ENCODE data around the gene CBX8. TPM values are rescaled to one million over a fixed set of nuclear protein-coding genes. Genes with fewer than 3 reads are reported as not detected.

The CBX8 gene
- total and polyA plus RNA-seq, 2 of the 8 experiments (the other 6 are each of a cell fraction or from before 2014, with no cell fraction given): 0.09 to 2.1 TPM

- peak overlapping the region; percentile 32; the same call in 1 of the 2 replicates for H2BK20ac ChIP-seq (ENCODE audit: low read length)
- H3K4me3 ChIP-seq (ENCODE audit: extremely low read depth in 1 of 4, insufficient read depth in 2 of 4, low read depth in 3 of 4, low read length in 4 of 4): peak overlapping the region; percentile 43 to 63 (median 60); a peak in 7 of 8 replicates
- H3K14ac ChIP-seq (ENCODE audit: insufficient read length): no peak overlapping the region
- CTCF ChIA-PET (ENCODE audit: partially characterized antibody): interaction anchor here (0.7 to 24.7 kb wide), 20 partner anchors 12 to 447 kb away, joined by 3 to 576 read pairs (median 4); partner anchors contain the start of gene CBX8
- no peaks in the 10 kb centered on the region for H3K79me1 ChIP-seq (ENCODE audit: low read depth, low read length)
- no peak overlapping the region for H3K9ac ChIP-seq (replicated peaks in 1 of 4; ENCODE audit: extremely low read depth in 1 of 4, low read depth in 3 of 4, low read length in 3 of 4)
- peak overlapping the region; percentile 82; the same call in 1 of the 2 replicates for H2AK5ac ChIP-seq (ENCODE audit: low read depth, low read length)
- H3K23me2 ChIP-seq (ENCODE audit: low read depth, low read length): peaks cover 17% of the 10 kb centered on the region; the same call in 1 of the 2 replicates
- no peak overlapping the region for H4K91ac ChIP-seq (replicated peaks; ENCODE audit: insufficient read length, low read length)
- POLR2A ChIA-PET (ENCODE audit: partially characterized antibody): interaction anchor here (0.6 to 15.2 kb wide), 18 partner anchors 11 to 163 kb away, joined by 3 to 374 read pairs (median 4); partner anchors contain the start of genes CBX2 and CBX8
- H2BK120ac ChIP-seq (replicated peaks; ENCODE audit: low read depth, low read length): no peak overlapping the region
- no peak overlapping the region for H2BK5ac ChIP-seq (ENCODE audit: low read depth, low read length)
- 1% methylated on average over 32 of the region's 41 CpGs; no CpG with 5 or more reads in 1 of the 2 experiments for WGBS, 2 experiments (ENCODE audit: extremely low coverage in 1 of 2, insufficient coverage in 1 of 2, insufficient read length in 1 of 2, insufficient replicate concordance in 2 of 2, low coverage in 1 of 2, low lambda C conversion rate in 2 of 2, missing lambda C conversion rate in 1 of 2)
- DNase-seq (ENCODE audit: low read depth in 1 of 2, low spot score in 2 of 2) (peak in 1 of 2 experiments; percentile 73), FAIRE-seq (no peak)
- peaks cover 6 to 51% (median 43%) of the 10 kb centered on the region in 4 experiments for H3K4me1 ChIP-seq (replicated peaks in 1 of 4; ENCODE audit: control insufficient read depth in 3 of 4, insufficient read depth in 4 of 4, low read length in 3 of 4)
- H2AFZ ChIP-seq (ENCODE audit: low read length): no peak overlapping the region
- H3K4ac ChIP-seq (replicated peaks; ENCODE audit: insufficient read length, low read depth, low read length): no peak overlapping the region
- peak overlapping the region; percentile 75 to 88 for H3K4me2 ChIP-seq (ENCODE audit: insufficient read depth in 1 of 2, low read depth in 2 of 2, low read length in 2 of 2)
- H3K18ac ChIP-seq (ENCODE audit: extremely low read depth, low read length): peak overlapping the region; percentile 80
- H3K27ac ChIP-seq (ENCODE audit: low read depth, low read length): no peak overlapping the region
- H3K36me3 ChIP-seq (ENCODE audit: control insufficient read depth in 2 of 4, insufficient read depth in 4 of 4, low read length in 3 of 4): peaks cover 0 to 16% (median 0%) of the 10 kb centered on the region in 4 experiments; a peak in 1 of 8 replicates
- no peaks in the 10 kb centered on the region for H3K79me2 ChIP-seq (ENCODE audit: control insufficient read depth in 1 of 2, insufficient read depth in 2 of 2, low read length in 2 of 2)
- H3K23ac ChIP-seq (ENCODE audit: insufficient read length): no peak overlapping the region
- H4K20me1 ChIP-seq (replicated peaks in 1 of 2; ENCODE audit: control insufficient read depth in 1 of 2, insufficient read depth in 2 of 2, low read length in 2 of 2): peaks cover 10 to 19% of the 10 kb centered on the region in 2 experiments
- peak overlapping the region; percentile 75; the same call in 1 of the 2 replicates for H2BK12ac ChIP-seq (ENCODE audit: low read depth, low read length)
- peaks cover 60 to 87% (median 83%) of the 10 kb centered on the region in 4 experiments for H3K27me3 ChIP-seq (replicated peaks in 1 of 4; ENCODE audit: control insufficient read depth in 3 of 4, extremely low read depth in 1 of 4, insufficient read depth in 3 of 4, low read length in 3 of 4)
- H3K56ac ChIP-seq (replicated peaks; ENCODE audit: insufficient read length, low read depth, low read length): no peak overlapping the region
- no peak overlapping the region; the same call in 1 of the 2 replicates for H2BK15ac ChIP-seq (ENCODE audit: low read length)
- peaks cover 0 to 8% of the 10 kb centered on the region in 2 experiments; a peak in 2 of 4 replicates for H3K9me3 ChIP-seq (ENCODE audit: insufficient read depth in 2 of 2, low read depth in 1 of 2, low read length in 1 of 2)
- peak overlapping the region; percentile 81; the same call in 1 of the 2 replicates for H4K8ac ChIP-seq (ENCODE audit: extremely low read depth, insufficient read depth, low read length)
- no peak overlapping the region for H4K5ac ChIP-seq (ENCODE audit: insufficient read length, low read depth, low read length)
- TF ChIP-seq, protein P1, sequence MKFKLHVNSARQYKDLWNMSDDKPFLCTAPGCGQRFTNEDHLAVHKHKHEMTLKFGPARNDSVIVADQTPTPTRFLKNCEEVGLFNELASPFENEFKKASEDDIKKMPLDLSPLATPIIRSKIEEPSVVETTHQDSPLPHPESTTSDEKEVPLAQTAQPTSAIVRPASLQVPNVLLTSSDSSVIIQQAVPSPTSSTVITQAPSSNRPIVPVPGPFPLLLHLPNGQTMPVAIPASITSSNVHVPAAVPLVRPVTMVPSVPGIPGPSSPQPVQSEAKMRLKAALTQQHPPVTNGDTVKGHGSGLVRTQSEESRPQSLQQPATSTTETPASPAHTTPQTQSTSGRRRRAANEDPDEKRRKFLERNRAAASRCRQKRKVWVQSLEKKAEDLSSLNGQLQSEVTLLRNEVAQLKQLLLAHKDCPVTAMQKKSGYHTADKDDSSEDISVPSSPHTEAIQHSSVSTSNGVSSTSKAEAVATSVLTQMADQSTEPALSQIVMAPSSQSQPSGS (IDR thresholded peaks at IDR 0.05; ENCODE audit: low read length): no peak
- TF ChIP-seq SP1 (IDR thresholded peaks at IDR 0.05; ENCODE audit: low read depth, low read length): no peak
- TF ChIP-seq CTCF (IDR thresholded peaks at IDR 0.05; ENCODE audit: control extremely low read depth in 1 of 3, insufficient read depth in 1 of 3, low read depth in 1 of 3, low read length in 3 of 3): no peak
- no peak for TF ChIP-seq CHD1 (IDR thresholded peaks at IDR 0.05; ENCODE audit: low read depth, low read length)
- no peak; the same call in 1 of the 2 replicates for TF ChIP-seq SUZ12 (IDR thresholded peaks at IDR 0.05; ENCODE audit: low read length)
- no peak for TF ChIP-seq GTF2F1 (IDR thresholded peaks at IDR 0.05; ENCODE audit: borderline replicate concordance, low read depth, low read length)
Observed at GRCh38 chr17:79836972-79837887, 40.4 kb upstream of the CBX8 start.

Measured in H1 (cell line).